KBM-7 (cell line): ENCODE measurements around the gene ERP27.
A peak's percentile ranks its signal among the peaks of the same experiment; 100 is the strongest.

Experiments
- DNase-seq: peaks from one replicate; pipeline ENCODE4 v3.0.0-alpha.2; 2015
- in situ Hi-C: fragments of 300-500 bp; cut with MboI; formaldehyde crosslinking; loops from 2 replicates; pipeline ENCODE4 v1.14.3; 2020; ENCODE audit warnings: low sequenced_read_pairs, low pct_unique_long_range_greater_than_20kb, mixed read lengths

ERP27 gene

GRCh38 chr12:14938301-14938700, at the start of gene ERP27:
ERP27 (minus strand) TSS chr12:14938537; CDS start chr12:14938508, 29 bp downstream.
- in situ Hi-C loops = no loop called here
- no peak for DNase-seq

GRCh38 chr12:14988035-14988434, 49.7 kb upstream of the ERP27 start:
- DNase-seq = no peak
- in situ Hi-C loops = no loop called here

- in situ Hi-C loops = no loop called here
- no peak for DNase-seq
Observed at GRCh38 chr12:14986449-14986848, 48.1 kb upstream of the ERP27 start.

GRCh38 chr12:14984766-14985285, 46.5 kb upstream of the ERP27 start:
- in situ Hi-C loops = no loop called here
- DNase-seq = no peak

DNA sequence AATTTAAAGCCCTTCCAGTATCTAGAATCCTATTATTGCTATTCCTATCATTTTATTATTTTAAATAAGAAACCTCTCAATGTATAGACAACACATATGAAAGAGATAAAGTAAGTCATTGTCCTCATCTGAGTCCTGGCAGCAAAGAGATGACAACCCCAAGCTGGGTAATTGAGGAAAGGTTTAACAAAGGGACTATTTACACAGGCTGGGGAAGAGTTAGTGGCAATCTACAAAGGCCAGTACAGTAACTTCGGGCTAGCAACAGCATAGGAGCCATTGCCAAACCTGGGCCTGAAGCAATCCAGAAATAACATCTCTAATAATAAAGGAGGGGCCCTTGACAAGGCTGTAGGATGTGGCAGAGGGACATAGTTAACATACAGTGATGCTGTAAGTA, 45.7 kb upstream of the ERP27 start:
- DNase-seq = no peak
- in situ Hi-C loops = no loop called here

- peak; percentile 52 for DNase-seq
- in situ Hi-C loops = no loop called here
Observed at GRCh38 chr12:14982991-14983390, 44.7 kb upstream of the ERP27 start.

GRCh38 chr12:14982562-14982961, 44.2 kb upstream of the ERP27 start:
- in situ Hi-C loops = no loop called here
- no peak for DNase-seq

GRCh38 chr12:14981049-14981448, 42.7 kb upstream of the ERP27 start:
- in situ Hi-C loops = no loop called here
- DNase-seq = peak; percentile 51

DNA sequence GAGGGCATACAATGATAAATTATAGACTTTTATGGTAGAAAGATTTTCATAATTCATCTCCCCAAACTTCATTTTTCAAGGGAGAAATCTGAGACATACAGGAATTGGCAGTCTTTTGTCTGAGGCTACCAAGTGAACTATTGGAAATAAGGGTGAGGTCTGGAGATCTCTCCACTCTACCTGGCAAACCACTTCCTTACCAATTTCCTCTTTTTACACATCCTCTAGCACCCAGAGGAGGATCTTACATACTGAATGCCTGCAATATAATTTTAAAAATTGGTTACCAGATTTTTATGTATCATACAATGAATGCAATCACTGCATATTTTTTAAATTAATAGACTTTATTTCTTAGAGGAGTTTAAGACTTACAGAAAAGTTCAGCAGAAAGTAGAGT, 41.1 kb upstream of the ERP27 start:
- no peak for DNase-seq
- in situ Hi-C loops = no loop called here

GRCh38 chr12:14976658-14977057, 38.3 kb upstream of the ERP27 start:
- no peak for DNase-seq
- in situ Hi-C loops = no loop called here

- in situ Hi-C loops = no loop called here
- no peak for DNase-seq
Observed at GRCh38 chr12:14975457-14975856, 37.1 kb upstream of the ERP27 start.

GRCh38 chr12:14974633-14975032, 36.3 kb upstream of the ERP27 start:
- in situ Hi-C loops = no loop called here

GRCh38 chr12:14972816-14973215, 34.5 kb upstream of the ERP27 start, which contains the start of gene PDE6H:
PDE6H (plus strand) TSS chr12:14973042; CDS start chr12:14978013, 4,971 bp downstream.
- DNase-seq = no peak
- in situ Hi-C loops = no loop called here

More at GRCh38 chr12:14974633-14975032, 36.3 kb upstream of the ERP27 start:
- no peak for DNase-seq

DNA sequence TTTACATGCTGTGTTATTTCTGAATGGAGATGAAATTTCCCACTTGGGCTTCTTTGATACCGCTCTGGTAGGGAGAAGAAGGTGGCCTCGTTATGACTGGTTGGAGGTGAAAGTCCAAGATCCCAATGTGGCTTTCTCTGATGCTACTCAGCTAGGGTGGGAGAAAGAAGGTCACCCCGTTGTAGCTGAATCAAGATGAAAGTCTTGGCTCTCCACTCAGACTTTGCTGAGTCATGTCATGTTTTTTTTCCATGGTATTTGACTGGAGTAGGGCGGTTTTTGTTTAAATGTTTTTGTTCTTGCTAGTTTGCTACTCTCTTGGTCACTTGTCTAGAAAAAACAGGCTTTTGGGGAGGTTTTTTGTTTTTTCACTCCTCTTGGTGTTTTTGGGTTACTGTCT, 32.1 kb upstream of the ERP27 start:
- DNase-seq = no peak

DNA sequence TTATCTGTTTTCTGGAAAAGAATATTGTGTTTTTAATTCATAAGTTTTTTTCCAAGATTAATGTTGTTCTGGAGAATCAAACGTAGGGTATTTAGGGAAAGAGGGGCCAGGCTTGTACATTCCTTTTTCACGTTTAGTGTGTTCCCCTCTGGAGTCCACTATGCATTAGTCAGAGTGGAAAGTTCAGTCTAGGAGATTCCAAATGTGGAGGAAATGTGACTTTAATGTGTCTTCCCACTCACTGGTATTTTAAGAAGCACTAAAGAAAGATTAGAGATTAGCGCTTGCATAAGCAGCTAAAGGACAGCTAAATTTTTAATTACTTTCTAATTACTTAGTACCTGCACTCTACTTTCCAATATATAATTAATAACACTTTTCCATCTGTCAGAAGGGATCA, 30.1 kb upstream of the ERP27 start:
- in situ Hi-C loops = no loop called here

More for the DNA sequence above, 32.1 kb upstream of the ERP27 start:
- in situ Hi-C loops = no loop called here

DNA sequence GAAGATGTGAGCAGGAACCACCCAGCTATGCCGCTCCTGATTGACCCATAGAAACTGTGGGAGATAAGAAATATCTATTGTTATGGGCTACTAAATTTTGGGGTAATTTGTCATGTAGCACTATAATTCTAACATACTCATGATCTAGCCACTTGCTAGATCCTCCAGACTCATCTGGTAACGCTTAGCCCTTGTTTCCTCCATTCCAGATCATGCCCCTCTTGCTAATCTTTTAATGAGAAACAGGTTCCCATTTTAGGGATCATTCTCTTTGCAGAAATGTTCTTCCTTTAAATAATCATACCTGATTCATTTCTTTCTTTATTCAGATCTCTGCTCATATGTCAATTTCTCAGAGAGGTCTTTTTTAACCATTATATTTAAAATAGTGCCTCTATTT, 26.9 kb upstream of the ERP27 start:
- in situ Hi-C loops = no loop called here
- no peak for DNase-seq

More for the DNA sequence above, 30.1 kb upstream of the ERP27 start:
- no peak for DNase-seq

DNA sequence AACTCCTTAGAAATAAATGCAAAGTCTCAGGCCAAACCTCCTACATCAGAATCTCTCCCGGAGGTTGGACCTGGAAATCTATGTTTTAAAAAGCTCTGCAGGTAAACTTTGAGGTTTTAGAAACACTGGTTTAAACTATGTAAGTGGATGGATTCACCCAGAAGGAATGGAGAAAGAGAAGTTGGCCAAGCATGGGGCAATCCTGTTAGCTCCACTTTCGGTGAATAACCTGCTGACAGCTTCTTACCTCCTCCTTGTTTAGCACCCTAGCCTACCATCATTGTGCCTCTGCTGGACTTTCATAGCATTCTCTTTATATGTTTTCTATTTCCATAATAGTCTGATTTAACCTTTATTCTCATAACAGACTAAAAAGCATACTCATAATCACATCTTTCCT, 26.1 kb upstream of the ERP27 start:
- no peak for DNase-seq
- in situ Hi-C loops = no loop called here

GRCh38 chr12:14963520-14963919, 25.2 kb upstream of the ERP27 start:
- in situ Hi-C loops = no loop called here

GRCh38 chr12:14962797-14963196, 24.5 kb upstream of the ERP27 start:
- no peak for DNase-seq
- in situ Hi-C loops = no loop called here

More at GRCh38 chr12:14963520-14963919, 25.2 kb upstream of the ERP27 start:
- no peak for DNase-seq

DNA sequence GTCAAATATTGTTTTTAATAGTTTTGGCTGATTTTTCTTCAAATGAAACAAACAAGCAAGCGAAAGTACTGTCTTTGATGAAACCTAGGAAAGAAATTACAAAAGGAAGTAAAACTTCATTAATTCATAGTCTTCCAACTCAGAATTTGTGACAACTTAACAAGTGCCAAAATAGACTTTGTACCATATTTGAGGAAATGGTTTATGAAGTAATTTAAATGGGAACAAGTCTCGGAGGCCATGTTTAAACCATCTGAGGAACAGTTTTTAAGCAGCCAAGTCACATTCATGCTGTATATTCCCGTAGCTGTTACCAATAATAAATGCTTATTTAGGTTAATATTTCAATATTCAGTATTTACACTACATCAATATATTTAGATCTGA, 23.8 kb upstream of the ERP27 start:
- in situ Hi-C loops = no loop called here
- DNase-seq = peak; percentile 61

DNA sequence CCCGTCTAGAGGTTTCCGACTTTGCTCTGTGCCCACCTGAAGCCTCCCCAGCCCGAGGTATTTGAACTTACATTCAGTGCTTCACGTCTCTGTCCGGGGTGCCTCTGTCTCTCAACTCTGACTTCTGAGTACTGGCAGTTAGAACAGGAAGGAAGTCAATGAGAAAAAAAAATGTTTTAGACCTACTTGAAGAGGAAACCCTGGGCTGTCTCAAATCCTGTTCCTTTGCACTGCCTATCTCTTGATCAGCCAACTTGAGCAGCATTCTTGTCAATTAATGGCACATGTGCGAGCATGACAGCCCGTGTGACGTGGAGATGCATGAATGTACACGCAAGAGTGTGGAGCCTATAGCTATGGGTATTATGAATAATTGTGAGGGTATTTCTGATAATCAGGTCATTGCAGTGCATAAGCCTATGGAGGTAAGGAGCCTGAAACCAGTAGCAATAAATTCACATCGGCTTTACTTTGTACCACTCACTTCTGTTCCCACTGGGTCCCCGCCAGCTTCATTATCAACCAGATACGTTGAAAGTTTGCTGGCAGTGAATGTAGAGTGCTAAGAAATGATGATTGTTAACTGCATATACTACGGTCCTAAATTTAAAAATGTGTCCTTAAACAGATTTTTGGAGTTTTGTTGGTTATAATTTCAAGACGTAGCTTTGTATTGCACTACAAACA, 23.3 kb upstream of the ERP27 start, which contains the start of gene ARHGDIB:
Gene ARHGDIB, minus strand, starts transcription at position 136 of the 687 bp plus-strand sequence. CDS start 10,889 bp downstream, outside the sequence.
- in situ Hi-C loops = no loop called here

More for the DNA sequence above, 23.3 kb upstream of the ERP27 start, which contains the start of gene ARHGDIB:
- peak; percentile 96 for DNase-seq
